Smooth muscle cell (in vitro differentiated cells): ENCODE measurements around the gene SMYD2. TPM values are rescaled to one million over a fixed set of nuclear protein-coding genes. Genes with fewer than 3 reads are reported as not detected.

Experiments
- DNase-seq: peaks from one replicate; lab custom pipeline; 2025; ENCODE audit not compliant: unreplicated experiment; lab: John Stamatoyannopoulos, UW
- H2AFZ ChIP-seq: fragments of 200-600 bp; sonication (generic); 2 replicates; pipeline ENCODE4 v1.6.0; 2016; ENCODE audit warnings: antibody characterized with exemption, low read depth, mild to moderate bottlenecking
- H3F3A ChIP-seq: fragments of 200-600 bp; sonication (generic); 2 replicates; pipeline ENCODE4 v1.6.0; 2017; ENCODE audit warnings: antibody characterized with exemption, low read depth
- H3K27ac ChIP-seq: fragments of 200-600 bp; sonication (generic); 2 replicates; pipeline ENCODE4 v1.5.1; 2016; ENCODE audit warnings: low read depth, mild to moderate bottlenecking
- H3K27me3 ChIP-seq: fragments of 200-600 bp; sonication (generic); 2 replicates; pipeline ENCODE4 v1.6.1; 2016; ENCODE audit warnings: low read depth, mild to moderate bottlenecking
- H3K36me3 ChIP-seq: fragments of 200-600 bp; sonication (generic); 2 replicates; pipeline ENCODE4 v1.5.1; 2016; ENCODE audit warnings: low read depth
- H3K4me1 ChIP-seq: fragments of 200-600 bp; sonication (generic); 2 replicates; pipeline ENCODE4 v1.5.1; 2016; ENCODE audit warnings: low read depth
- H3K4me2 ChIP-seq: fragments of 200-600 bp; sonication (generic); 2 replicates; pipeline ENCODE4 v1.6.0; 2016; ENCODE audit warnings: mild to moderate bottlenecking
- H3K4me3 ChIP-seq: fragments of 200-600 bp; sonication (generic); 2 replicates; pipeline ENCODE4 v1.5.1; 2016; ENCODE audit warnings: mild to moderate bottlenecking
- H3K79me2 ChIP-seq: fragments of 200-600 bp; sonication (generic); 2 replicates; pipeline ENCODE4 v1.6.0; 2016; ENCODE audit warnings: low read depth, mild to moderate bottlenecking
- H3K9ac ChIP-seq: fragments of 200-600 bp; sonication (generic); 2 replicates; pipeline ENCODE4 v1.6.0; 2016; ENCODE audit warnings: low read depth
- H3K9me3 ChIP-seq: fragments of 200-600 bp; sonication (generic); replicated peaks from 2 replicates; pipeline ENCODE4 v1.5.1; 2016; ENCODE audit warnings: low read depth
- H4K20me1 ChIP-seq: fragments of 200-600 bp; sonication (generic); 2 replicates; pipeline ENCODE4 v1.6.0; 2016; ENCODE audit warnings: low read depth
- WGBS: methylation state at CpG from one replicate; pipeline ENCODE4 v1.1.7; 2016; ENCODE audit warnings: low lambda C conversion rate; 5-methylcytosine and 5-hydroxymethylcytosine counted together
- polyA plus RNA-seq: library from polyadenylated mRNA; unstranded; fragments of >200 nt; fragmentation: Nextera tagmentation; extraction: Ambion mirVana; gene quantifications from 2 replicates; pipeline ENCODE4 v1.2.1, GENCODE V29; 2016
- total RNA-seq: library from RNA; depleted of rRNA; stranded (reverse); fragments of >200 nt; gene quantifications from 2 replicates; pipeline ENCODE4 v1.2.3, GENCODE V29; 2014
- TF ChIP-seq, protein P1 (sequence below): fragments of 200-600 bp; sonication (generic); IDR thresholded peaks from 2 replicates; pipeline ENCODE4 v1.5.1; 2017; ENCODE audit warnings: borderline replicate concordance, mild to moderate bottlenecking, antibody characterized with exemption; ENCODE audit not compliant: insufficient read depth, poor library complexity, severe bottlenecking

SMYD2 gene
- total and polyA plus RNA-seq, 2 experiments from 2014 or later: 31.1 to 39.7 TPM

DNA sequence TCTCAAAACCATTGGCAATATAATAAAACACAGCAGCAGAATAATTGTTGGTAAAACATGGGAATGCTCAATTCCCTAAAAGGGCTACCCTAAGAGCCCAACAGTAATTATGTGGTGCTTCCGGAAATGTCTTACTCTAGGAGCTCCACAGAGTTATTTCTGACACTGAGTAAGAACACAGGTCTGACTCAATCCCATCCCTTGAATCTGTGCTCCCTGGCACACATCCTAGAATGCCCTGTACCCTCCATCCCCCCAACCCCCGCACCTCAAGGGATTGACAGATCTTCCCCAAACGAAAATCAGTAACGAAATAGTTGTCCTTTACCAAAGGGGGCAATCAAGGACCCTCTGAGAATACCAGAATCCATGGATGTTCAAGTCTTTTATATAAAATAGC lies 71.9 kb downstream of the SMYD2 start:
- no peaks in the 10 kb centered on the region for H4K20me1 ChIP-seq
- H3K9me3 ChIP-seq: no peaks in the 10 kb centered on the region
- DNase-seq: no peak
- H3K27me3 ChIP-seq: no peaks in the 10 kb centered on the region
- no peaks in the 10 kb centered on the region for H3F3A ChIP-seq
- H3K27ac ChIP-seq: no peak overlapping the region
- no peak overlapping the region for H3K4me2 ChIP-seq
- TF ChIP-seq, protein P1, sequence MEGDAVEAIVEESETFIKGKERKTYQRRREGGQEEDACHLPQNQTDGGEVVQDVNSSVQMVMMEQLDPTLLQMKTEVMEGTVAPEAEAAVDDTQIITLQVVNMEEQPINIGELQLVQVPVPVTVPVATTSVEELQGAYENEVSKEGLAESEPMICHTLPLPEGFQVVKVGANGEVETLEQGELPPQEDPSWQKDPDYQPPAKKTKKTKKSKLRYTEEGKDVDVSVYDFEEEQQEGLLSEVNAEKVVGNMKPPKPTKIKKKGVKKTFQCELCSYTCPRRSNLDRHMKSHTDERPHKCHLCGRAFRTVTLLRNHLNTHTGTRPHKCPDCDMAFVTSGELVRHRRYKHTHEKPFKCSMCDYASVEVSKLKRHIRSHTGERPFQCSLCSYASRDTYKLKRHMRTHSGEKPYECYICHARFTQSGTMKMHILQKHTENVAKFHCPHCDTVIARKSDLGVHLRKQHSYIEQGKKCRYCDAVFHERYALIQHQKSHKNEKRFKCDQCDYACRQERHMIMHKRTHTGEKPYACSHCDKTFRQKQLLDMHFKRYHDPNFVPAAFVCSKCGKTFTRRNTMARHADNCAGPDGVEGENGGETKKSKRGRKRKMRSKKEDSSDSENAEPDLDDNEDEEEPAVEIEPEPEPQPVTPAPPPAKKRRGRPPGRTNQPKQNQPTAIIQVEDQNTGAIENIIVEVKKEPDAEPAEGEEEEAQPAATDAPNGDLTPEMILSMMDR: no peak
- peaks cover 8% of the 10 kb centered on the region for H3K36me3 ChIP-seq
- H3K79me2 ChIP-seq: no peaks in the 10 kb centered on the region
- no peak overlapping the region for H3K9ac ChIP-seq
- H2AFZ ChIP-seq: no peak overlapping the region
- peaks cover 8% of the 10 kb centered on the region for H3K4me1 ChIP-seq
- H3K4me3 ChIP-seq: no peak overlapping the region
- WGBS: 97% methylated on average over 4 of the region's 4 CpGs

DNA sequence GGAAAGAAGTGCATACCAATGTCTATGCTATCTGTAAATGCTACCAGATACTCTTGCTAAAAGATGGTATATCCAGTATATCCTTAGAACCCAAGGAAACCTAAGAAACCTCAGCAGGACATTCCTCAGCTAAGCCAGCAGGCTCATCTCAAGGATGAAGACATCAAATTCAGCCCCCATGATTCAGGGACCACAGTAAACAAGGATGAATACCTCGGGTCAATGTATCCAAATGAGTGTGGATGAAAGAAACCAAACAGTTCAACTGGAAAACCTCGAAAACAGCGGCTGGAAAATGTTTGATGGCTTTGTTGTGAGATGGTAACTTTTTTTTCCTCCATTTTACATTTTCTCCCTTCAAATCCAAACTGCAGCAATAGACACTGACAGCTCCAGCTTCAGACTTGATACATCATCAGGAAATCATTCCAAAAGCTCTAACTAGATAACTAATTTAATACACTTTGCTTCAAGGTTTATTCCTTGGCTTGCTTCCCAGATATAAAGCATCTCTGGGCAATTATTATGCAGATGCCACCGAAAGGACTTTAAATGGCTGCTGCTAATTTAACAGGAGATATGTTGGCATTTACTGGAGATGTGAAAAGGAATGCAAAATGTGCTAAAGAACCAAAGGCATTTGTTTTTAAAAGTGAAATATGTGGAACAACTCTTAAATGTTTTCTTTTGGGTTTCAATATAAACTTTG lies 73.6 kb downstream of the SMYD2 start:
- 51% methylated on average over 4 of the region's 4 CpGs for WGBS
- Histone ChIP-seq H3K4me3 (no peak overlapping the region), H2AFZ (no peak overlapping the region), H3F3A (no peaks in the 10 kb centered on the region), H3K4me1 (peaks cover 1% of the 10 kb centered on the region), H4K20me1 (no peaks in the 10 kb centered on the region), H3K4me2 (peak overlapping the region; percentile 14), H3K27me3 (no peaks in the 10 kb centered on the region), H3K79me2 (no peaks in the 10 kb centered on the region), H3K36me3 (peaks cover 8% of the 10 kb centered on the region), H3K9ac (no peak overlapping the region), H3K27ac (peak overlapping the region; percentile 40), H3K9me3 (no peaks in the 10 kb centered on the region)
- DNase-seq: no peak
- TF ChIP-seq, protein P1: no peak

DNA sequence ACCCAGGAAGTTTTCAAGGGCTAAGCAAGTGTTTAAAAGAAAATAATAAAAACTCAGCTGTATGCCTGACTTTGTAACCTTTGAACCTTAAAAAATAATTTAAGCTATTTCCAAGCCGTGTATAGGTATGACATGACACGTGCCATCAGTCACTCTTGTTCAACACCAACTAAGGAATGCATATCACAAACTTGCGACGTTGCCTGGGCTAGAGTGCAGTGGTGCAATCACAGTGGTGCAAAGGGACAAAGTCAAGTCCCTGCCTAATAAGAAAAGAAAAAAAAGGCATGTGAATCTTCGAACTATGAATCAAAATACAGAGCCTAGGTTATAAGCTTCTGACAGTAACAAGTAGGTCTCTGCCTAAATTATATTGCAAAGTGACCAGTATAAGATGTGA lies 79.2 kb downstream of the SMYD2 start:
- Histone ChIP-seq H3K27me3 (no peaks in the 10 kb centered on the region), H3K4me2 (no peak overlapping the region), H3K36me3 (peaks cover 15% of the 10 kb centered on the region), H3K4me3 (no peak overlapping the region), H3K79me2 (no peaks in the 10 kb centered on the region), H3K27ac (no peak overlapping the region), H4K20me1 (no peaks in the 10 kb centered on the region), H2AFZ (no peak overlapping the region), H3K9me3 (no peaks in the 10 kb centered on the region), H3F3A (no peaks in the 10 kb centered on the region), H3K4me1 (no peaks in the 10 kb centered on the region), H3K9ac (no peak overlapping the region)
- DNase-seq: no peak
- 97% methylated on average over 5 of the region's 5 CpGs for WGBS
- TF ChIP-seq, protein P1: no peak

DNA sequence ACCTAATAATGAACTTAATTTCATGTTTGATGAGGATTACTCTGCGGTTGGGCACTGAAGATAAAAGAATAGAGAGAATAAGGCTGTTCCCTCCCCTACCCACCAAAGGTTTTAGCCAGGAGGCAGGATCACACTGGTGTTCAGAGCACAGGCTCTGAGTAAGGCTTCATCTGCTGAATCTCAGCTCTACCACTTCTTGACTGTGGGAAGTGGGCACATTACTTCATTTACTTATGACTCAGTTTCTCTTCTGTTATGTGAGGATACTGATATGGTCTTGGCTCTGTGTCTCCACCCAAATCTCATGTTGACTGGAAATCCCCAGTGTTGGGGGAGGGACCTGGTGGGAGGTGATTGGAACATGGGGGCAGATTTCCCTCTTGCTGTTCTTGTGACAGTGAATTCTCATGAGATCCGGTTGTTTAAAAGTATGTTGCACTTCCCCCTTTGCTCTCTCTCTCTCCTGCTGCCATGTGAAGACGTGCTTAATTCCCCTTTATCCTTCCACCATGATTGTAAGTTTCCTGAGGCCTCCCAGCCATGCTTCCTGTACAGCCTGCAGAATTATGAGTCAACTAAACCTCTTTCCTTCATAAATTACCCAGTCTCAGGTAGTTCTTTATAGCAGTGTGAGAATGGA lies 79.7 kb downstream of the SMYD2 start:
- H3K27me3 ChIP-seq: no peaks in the 10 kb centered on the region
- H3K4me1 ChIP-seq: no peaks in the 10 kb centered on the region
- no peak overlapping the region for H2AFZ ChIP-seq
- no peaks in the 10 kb centered on the region for H3K79me2 ChIP-seq
- H3F3A ChIP-seq: no peaks in the 10 kb centered on the region
- WGBS: 84% methylated on average over 3 of the region's 3 CpGs
- no peaks in the 10 kb centered on the region for H4K20me1 ChIP-seq
- H3K27ac ChIP-seq: no peak overlapping the region
- DNase-seq: no peak
- no peak overlapping the region for H3K4me2 ChIP-seq
- no peak overlapping the region for H3K4me3 ChIP-seq
- no peaks in the 10 kb centered on the region for H3K9me3 ChIP-seq
- peaks cover 15% of the 10 kb centered on the region for H3K36me3 ChIP-seq
- TF ChIP-seq, protein P1: no peak
- H3K9ac ChIP-seq: no peak overlapping the region
